A549 (cell line): ENCODE results near the gene INHBC. TPM values are rescaled to one million over a fixed set of nuclear protein-coding genes. Genes with fewer than 3 reads are reported as not detected.

Experiments used
- ATAC-seq, 2 experiments: fragments of 200-7000 bp in 1 of 2; fragments of >200 bp in 1 of 2; cut with Nextera tagmentation in 1 of 2; cut with Tn5 transposase in 1 of 2; 3 replicates each; pipeline versions ENCODE4 v1.8.0 to v1.9.1; 2018 to 2020; ENCODE audit warnings: mild to moderate bottlenecking in 1 of 2, moderate library complexity in 1 of 2
- CTCF ChIA-PET: fragments of 300-600 bp; sonication (Branson Sonifier 250); formaldehyde crosslinking; extraction: SDS; loops from one replicate; lab custom pipeline; 2021; ENCODE audit warnings: antibody characterized with exemption, inconsistent platforms; lab: Yijun Ruan, JAX
- POLR2A ChIA-PET: fragments of 350-600 bp; formaldehyde crosslinking; extraction: SDS; loops from one replicate; lab custom pipeline; 2021; ENCODE audit warnings: antibody characterized with exemption, inconsistent platforms; lab: Yijun Ruan, JAX
- DNase-seq, 2 experiments: peaks; one replicate each; pipeline versions ENCODE4 v3.0.0 to v3.0.0-alpha.2; 2011 to 2016; ENCODE audit warnings: low read depth in 1 of 2, low spot score in 1 of 2
- FAIRE-seq: peaks from 2 replicates; lab custom pipeline; 2011; peaks lifted over from hg19 to GRCh38; lab: Jason Lieb, UNC
- H3K27ac ChIP-seq, 2 experiments: fragments of >200 bp; sonication (Bioruptor Twin); formaldehyde crosslinking; 3 replicates each; pipeline ENCODE4 v1.5.1; 2016 to 2017
- H3K4me1 ChIP-seq: fragments of >200 bp; sonication (Bioruptor Twin); formaldehyde crosslinking; 3 replicates; pipeline ENCODE4 v1.6.1; 2016
- H3K4me2 ChIP-seq: fragments of >200 bp; sonication (Bioruptor Twin); formaldehyde crosslinking; 3 replicates; pipeline ENCODE4 v1.6.1; 2016
- H3K4me3 ChIP-seq: fragments of >200 bp; sonication (Bioruptor Twin); formaldehyde crosslinking; 3 replicates; pipeline ENCODE4 v1.5.1; 2016
- H3K9me3 ChIP-seq: fragments of >200 bp; sonication (Bioruptor Twin); formaldehyde crosslinking; 3 replicates; pipeline ENCODE4 v1.6.1; 2016
- BHLHE40 ChIP-seq: IDR thresholded peaks from 2 replicates; pipeline ENCODE4 v1.6.1; 2012; ENCODE audit warnings: low read depth, low read length, inconsistent platforms
- CEBPB ChIP-seq, 2 experiments: fragments of >200 bp in 1 of 2; sonication (Bioruptor Twin) in 1 of 2; formaldehyde crosslinking in 1 of 2; IDR thresholded peaks; 2 replicates each; pipeline ENCODE4 v1.6.1; 2012 to 2016
- CHD2 ChIP-seq: fragments of 150-350 bp; IDR thresholded peaks from 2 replicates; pipeline ENCODE4 v1.6.1; 2014; ENCODE audit warnings: low read length; ENCODE audit not compliant: partially characterized antibody
- CHD4 ChIP-seq: fragments of 200-600 bp; sonication (generic); IDR thresholded peaks from 2 replicates; pipeline ENCODE4 v1.6.1; 2016; ENCODE audit warnings: antibody characterized with exemption, mild to moderate bottlenecking, borderline replicate concordance
- EHMT2 ChIP-seq: fragments of 200-600 bp; sonication (generic); IDR thresholded peaks from 2 replicates; pipeline ENCODE4 v1.6.1; 2016; ENCODE audit warnings: antibody characterized with exemption, low read depth, mild to moderate bottlenecking, moderate library complexity
- ESRRA ChIP-seq: fragments of 150-350 bp; IDR thresholded peaks from 2 replicates; pipeline ENCODE4 v1.6.1; 2014; ENCODE audit warnings: mild to moderate bottlenecking, low read length, borderline replicate concordance
- FOSL2 ChIP-seq, 2 experiments: fragments of 450-650 bp in 1 of 2; fragments of >200 bp in 1 of 2; sonication (Bioruptor Twin) in 1 of 2; formaldehyde crosslinking; IDR thresholded peaks; 2 replicates each; pipeline versions ENCODE4 v1.5.0 to v1.6.1; 2016 to 2020; ENCODE audit warnings: mild to moderate bottlenecking in 1 of 2, moderate library complexity in 1 of 2
- FOXS1 ChIP-seq: fragments of 250-450 bp; sonication (Bioruptor Pico); IDR thresholded peaks from 2 replicates; pipeline ENCODE4 v1.5.0; 2020; ENCODE audit warnings: mild to moderate bottlenecking, moderate library complexity
- HDAC2 ChIP-seq: fragments of 200-600 bp; sonication (generic); IDR thresholded peaks from 2 replicates; pipeline ENCODE4 v1.6.1; 2016
- HEYL ChIP-seq: fragments of 250-450 bp; sonication (Bioruptor Pico); IDR thresholded peaks from 2 replicates; pipeline ENCODE4 v1.8.0; 2021; ENCODE audit warnings: mild to moderate bottlenecking, moderate library complexity
- HOXB13 ChIP-seq: fragments of 250-450 bp; sonication (Bioruptor Pico); IDR thresholded peaks from 2 replicates; pipeline ENCODE4 v1.5.0; 2020; ENCODE audit warnings: low read depth, mild to moderate bottlenecking, moderate library complexity
- KDM1A ChIP-seq: fragments of 200-600 bp; sonication (generic); IDR thresholded peaks from 2 replicates; pipeline ENCODE4 v1.6.1; 2016; ENCODE audit warnings: low read depth, mild to moderate bottlenecking
- MAZ ChIP-seq: fragments of 150-350 bp; IDR thresholded peaks from 2 replicates; pipeline ENCODE4 v1.6.1; 2014; ENCODE audit warnings: antibody characterized with exemption, low read depth, low read length, borderline replicate concordance
- MYC ChIP-seq: IDR thresholded peaks from 2 replicates; pipeline ENCODE4 v1.6.1; 2012; ENCODE audit warnings: mild to moderate bottlenecking, inconsistent platforms, low read length, improper control_type of control experiment, borderline replicate concordance
- PHF8 ChIP-seq: fragments of 200-600 bp; sonication (generic); IDR thresholded peaks from 2 replicates; pipeline ENCODE4 v1.6.1; 2016; ENCODE audit warnings: low read depth, mild to moderate bottlenecking, antibody characterized with exemption, moderate library complexity, borderline replicate concordance
- POLR2AphosphoS2 ChIP-seq: conservative IDR thresholded peaks from 2 replicates; pipeline ENCODE4 v1.6.1; 2012; ENCODE audit warnings: low read length, improper control_type of control experiment, inconsistent platforms
- RAD21 ChIP-seq, 2 experiments: fragments of >200 bp in 1 of 2; sonication (Bioruptor Twin) in 1 of 2; formaldehyde crosslinking in 1 of 2; IDR thresholded peaks in 1 of 2; conservative IDR thresholded peaks in 1 of 2; 2 replicates in 1 of 2; 3 replicates in 1 of 2; pipeline ENCODE4 v1.6.1; 2012 to 2018; ENCODE audit warnings: inconsistent platforms in 1 of 2
- RARB ChIP-seq: fragments of 250-450 bp; sonication (Bioruptor Pico); IDR thresholded peaks from 2 replicates; pipeline ENCODE4 v1.8.0; 2021; ENCODE audit warnings: mild to moderate bottlenecking, moderate library complexity
- RCOR1 ChIP-seq: fragments of 150-350 bp; IDR thresholded peaks from 2 replicates; pipeline ENCODE4 v1.6.1; 2014; ENCODE audit warnings: antibody characterized with exemption, low read length, low read depth
- TFCP2L1 ChIP-seq: fragments of 250-450 bp; sonication (Bioruptor Pico); IDR thresholded peaks from 2 replicates; pipeline ENCODE4 v1.5.0; 2021; ENCODE audit warnings: mild to moderate bottlenecking
- ZC3H11A ChIP-seq: fragments of 450-650 bp; IDR thresholded peaks from 2 replicates; pipeline ENCODE4 v1.6.1; 2014; ENCODE audit warnings: antibody characterized with exemption, mild to moderate bottlenecking
- ZFP36 ChIP-seq: fragments of 450-650 bp; IDR thresholded peaks from 2 replicates; pipeline ENCODE4 v1.6.1; 2014; ENCODE audit warnings: borderline replicate concordance; ENCODE audit not compliant: partially characterized antibody
- ZSCAN20 ChIP-seq: fragments of 250-450 bp; sonication (Bioruptor Pico); IDR thresholded peaks from 2 replicates; pipeline ENCODE4 v1.8.0; 2022; ENCODE audit warnings: mild to moderate bottlenecking, moderate library complexity
- WGBS: methylation state at CpG from one replicate; pipeline ENCODE4 v1.1.6; 2017; ENCODE audit errors: missing lambda C conversion rate; 5-methylcytosine and 5-hydroxymethylcytosine counted together
- polyA plus RNA-seq, 4 experiments: library from polyadenylated mRNA; depleted of rRNA in 3 of 4; stranded (reverse); fragments of >200 nt; fragmentation: RNase III in 1 of 4; extraction: RNeasy Plus Mini Kit Qiagen cat#74134 plus additional on column Dnase treatment in 1 of 4; gene quantifications; 2 replicates in 3 of 4; 3 replicates in 1 of 4; pipeline ENCODE4 v1.2.3, GENCODE V29; 2011 to 2017
- TF ChIP-seq, protein P1 (sequence below): IDR thresholded peaks from 2 replicates; pipeline ENCODE4 v1.6.1; 2012; ENCODE audit warnings: low read depth, borderline replicate concordance
- TF ChIP-seq, protein P2 (sequence below): fragments of 450-650 bp; IDR thresholded peaks from 2 replicates; pipeline ENCODE4 v1.6.1; 2014; ENCODE audit warnings: antibody characterized with exemption
- TF ChIP-seq, protein P3 (sequence below): fragments of 250-450 bp; sonication (Bioruptor Pico); IDR thresholded peaks from 2 replicates; pipeline ENCODE4 v1.5.0; 2021; ENCODE audit warnings: mild to moderate bottlenecking, moderate library complexity, borderline replicate concordance
- TF ChIP-seq, protein P4 (sequence below): fragments of >200 bp; sonication (Bioruptor Twin); formaldehyde crosslinking; IDR thresholded peaks from 3 replicates; pipeline ENCODE4 v1.6.1; 2016

Gene INHBC
- polyA plus RNA-seq, 2 of the 4 experiments (the other 2 are of a cell fraction): 0.08 TPM; not detected in 1

DNA sequence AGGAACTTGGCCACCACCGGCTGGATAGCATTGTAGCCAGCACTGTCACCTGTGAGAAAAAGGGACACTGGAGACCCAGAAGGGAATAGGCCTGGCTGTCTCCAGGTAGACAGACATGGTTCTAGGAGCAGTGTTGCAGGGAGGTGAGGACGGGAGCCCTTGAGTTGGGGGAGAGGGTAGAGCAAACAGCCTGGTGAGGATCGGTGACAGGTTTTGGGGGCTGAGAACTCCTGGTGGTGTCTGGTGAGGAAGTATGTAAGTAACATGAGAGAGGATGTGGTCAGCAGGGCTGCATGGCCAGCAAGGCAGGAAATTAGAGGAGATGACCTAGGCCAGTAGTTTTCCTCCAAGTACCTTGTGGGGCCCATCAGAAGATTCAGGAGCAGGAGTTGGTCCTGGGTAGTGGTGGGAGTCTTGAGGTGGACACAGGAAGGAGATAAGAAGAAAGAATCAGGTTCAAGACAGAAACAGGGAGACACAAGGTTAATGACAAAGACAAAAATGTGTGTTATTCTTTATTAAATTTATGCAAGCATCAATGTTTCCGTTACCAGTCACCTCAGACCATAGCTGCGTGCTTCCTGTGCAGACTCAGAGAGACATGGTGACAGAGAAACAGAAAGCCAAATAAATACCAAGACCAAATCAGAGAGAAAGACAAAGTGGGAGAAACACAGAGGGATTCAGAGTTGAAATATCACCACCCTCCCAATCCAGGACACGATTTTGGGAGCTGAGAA is 45.0 kb downstream of the INHBC start, which contains the start of gene ARHGAP9:
Gene ARHGAP9 (minus strand): TSS at position 491 of the 740 bp plus-strand sequence. CDS start 460 bp downstream, at position 31.
- ChIA-PET POLR2A (no interaction called here), CTCF (interaction anchor here (0.9 to 19.9 kb wide), 5 partner anchors 12 to 141 kb away, joined by 3 to 240 read pairs (median 5); partner anchors contain the start of gene GLI1)
- Histone ChIP-seq H3K4me3 (no peak within 1 kb of the TSS), H3K4me2 (no peak within 1 kb of the TSS), H3K27ac (no peak within 1 kb of the TSS), H3K9me3 (no peaks in the 10 kb centered on the region), H3K4me1 (peaks cover 14% of the 10 kb centered on the region; the same call in 2 of the 3 replicates)
- 77% methylated on average over 6 of the region's 6 CpGs for WGBS
- FAIRE-seq (no peak), ATAC-seq (no peak), DNase-seq (no peak)
- TF ChIP-seq, protein P1, sequence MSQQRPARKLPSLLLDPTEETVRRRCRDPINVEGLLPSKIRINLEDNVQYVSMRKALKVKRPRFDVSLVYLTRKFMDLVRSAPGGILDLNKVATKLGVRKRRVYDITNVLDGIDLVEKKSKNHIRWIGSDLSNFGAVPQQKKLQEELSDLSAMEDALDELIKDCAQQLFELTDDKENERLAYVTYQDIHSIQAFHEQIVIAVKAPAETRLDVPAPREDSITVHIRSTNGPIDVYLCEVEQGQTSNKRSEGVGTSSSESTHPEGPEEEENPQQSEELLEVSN: no peak
- TF ChIP-seq CHD4: no peak
- no peak for TF ChIP-seq RAD21 (conservative IDR thresholded peaks at IDR 0.05 in 1 of 2, IDR thresholded peaks at IDR 0.05 in 1 of 2)
- TF ChIP-seq MAZ: no peak
- TF ChIP-seq HDAC2: no peak
- no peak for TF ChIP-seq ZC3H11A
- TF ChIP-seq FOSL2 (IDR thresholded peaks at IDR 0.05): no peak
- TF ChIP-seq FOSL2 (CRISPR knock-in tag; IDR thresholded peaks at IDR 0.05): no peak
- no peak for TF ChIP-seq KDM1A
- TF ChIP-seq, protein P2, sequence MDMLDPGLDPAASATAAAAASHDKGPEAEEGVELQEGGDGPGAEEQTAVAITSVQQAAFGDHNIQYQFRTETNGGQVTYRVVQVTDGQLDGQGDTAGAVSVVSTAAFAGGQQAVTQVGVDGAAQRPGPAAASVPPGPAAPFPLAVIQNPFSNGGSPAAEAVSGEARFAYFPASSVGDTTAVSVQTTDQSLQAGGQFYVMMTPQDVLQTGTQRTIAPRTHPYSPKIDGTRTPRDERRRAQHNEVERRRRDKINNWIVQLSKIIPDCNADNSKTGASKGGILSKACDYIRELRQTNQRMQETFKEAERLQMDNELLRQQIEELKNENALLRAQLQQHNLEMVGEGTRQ: no peak
- TF ChIP-seq ZFP36: no peak
- TF ChIP-seq, protein P3, sequence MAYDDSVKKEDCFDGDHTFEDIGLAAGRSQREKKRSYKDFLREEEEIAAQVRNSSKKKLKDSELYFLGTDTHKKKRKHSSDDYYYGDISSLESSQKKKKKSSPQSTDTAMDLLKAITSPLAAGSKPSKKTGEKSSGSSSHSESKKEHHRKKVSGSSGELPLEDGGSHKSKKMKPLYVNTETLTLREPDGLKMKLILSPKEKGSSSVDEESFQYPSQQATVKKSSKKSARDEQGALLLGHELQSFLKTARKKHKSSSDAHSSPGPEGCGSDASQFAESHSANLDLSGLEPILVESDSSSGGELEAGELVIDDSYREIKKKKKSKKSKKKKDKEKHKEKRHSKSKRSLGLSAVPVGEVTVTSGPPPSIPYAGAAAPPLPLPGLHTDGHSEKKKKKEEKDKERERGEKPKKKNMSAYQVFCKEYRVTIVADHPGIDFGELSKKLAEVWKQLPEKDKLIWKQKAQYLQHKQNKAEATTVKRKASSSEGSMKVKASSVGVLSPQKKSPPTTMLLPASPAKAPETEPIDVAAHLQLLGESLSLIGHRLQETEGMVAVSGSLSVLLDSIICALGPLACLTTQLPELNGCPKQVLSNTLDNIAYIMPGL (CRISPR knock-in tag): no peak
- TF ChIP-seq BHLHE40: no peak
- no peak for TF ChIP-seq CEBPB (IDR thresholded peaks at IDR 0.05)
- TF ChIP-seq CHD2: no peak
- TF ChIP-seq HEYL (CRISPR knock-in tag): no peak
- no peak for TF ChIP-seq ESRRA
- TF ChIP-seq POLR2AphosphoS2: no peak
- TF ChIP-seq HOXB13 (CRISPR knock-in tag): no peak

DNA sequence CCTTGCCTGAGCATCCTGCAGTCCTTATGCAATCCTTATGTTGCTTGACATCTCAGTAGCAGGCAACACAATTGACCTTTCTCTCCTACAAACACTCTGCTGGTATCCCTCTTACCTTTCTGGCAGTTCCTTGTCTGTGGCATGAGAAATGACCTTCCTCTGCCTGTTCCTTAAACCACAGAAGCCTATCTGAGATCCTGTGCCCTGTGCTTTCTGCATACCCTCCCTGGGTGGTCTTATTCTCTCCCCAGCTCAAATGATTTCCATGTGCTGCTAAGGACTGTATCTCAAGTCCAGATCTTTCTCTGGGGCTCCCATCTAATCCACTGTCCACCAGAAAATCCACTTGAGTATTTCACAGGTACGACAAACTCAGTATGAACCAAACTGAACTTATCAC is 47.1 kb downstream of the INHBC start:
- FAIRE-seq: no peak
- H3K4me3 ChIP-seq: no peak overlapping the region
- POLR2A ChIA-PET: interaction anchor here (0.7 kb wide), 1 partner anchor 19 kb away, joined by 6 read pairs; no protein-coding TSS in a partner anchor
- TF ChIP-seq ZSCAN20 (CRISPR knock-in tag): no peak
- no peak for TF ChIP-seq CEBPB (IDR thresholded peaks at IDR 0.05)
- no peak for TF ChIP-seq HDAC2
- no peak for TF ChIP-seq RCOR1
- no peak for TF ChIP-seq RARB (CRISPR knock-in tag)
- TF ChIP-seq TFCP2L1 (CRISPR knock-in tag): no peak
- no peak for TF ChIP-seq FOXS1 (CRISPR knock-in tag)
- TF ChIP-seq BHLHE40: no peak
- TF ChIP-seq PHF8: no peak
- TF ChIP-seq, protein P4, sequence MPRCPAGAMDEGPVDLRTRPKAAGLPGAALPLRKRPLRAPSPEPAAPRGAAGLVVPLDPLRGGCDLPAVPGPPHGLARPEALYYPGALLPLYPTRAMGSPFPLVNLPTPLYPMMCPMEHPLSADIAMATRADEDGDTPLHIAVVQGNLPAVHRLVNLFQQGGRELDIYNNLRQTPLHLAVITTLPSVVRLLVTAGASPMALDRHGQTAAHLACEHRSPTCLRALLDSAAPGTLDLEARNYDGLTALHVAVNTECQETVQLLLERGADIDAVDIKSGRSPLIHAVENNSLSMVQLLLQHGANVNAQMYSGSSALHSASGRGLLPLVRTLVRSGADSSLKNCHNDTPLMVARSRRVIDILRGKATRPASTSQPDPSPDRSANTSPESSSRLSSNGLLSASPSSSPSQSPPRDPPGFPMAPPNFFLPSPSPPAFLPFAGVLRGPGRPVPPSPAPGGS: no peak
- TF ChIP-seq MYC: no peak
- TF ChIP-seq, protein P3 (CRISPR knock-in tag): no peak
- TF ChIP-seq EHMT2: no peak
- TF ChIP-seq, all 56 proteins: peak for 0
- H3K27ac ChIP-seq: no peak overlapping the region
- DNase-seq: no peak
- H3K4me1 ChIP-seq: peaks cover 14% of the 10 kb centered on the region; the same call in 2 of the 3 replicates
- ATAC-seq: no peak; a peak in 1 of 6 replicates
- no peak overlapping the region for H3K4me2 ChIP-seq
- WGBS: 78% methylated on average over 1 of the region's 1 CpG
- no peaks in the 10 kb centered on the region for H3K9me3 ChIP-seq
- CTCF ChIA-PET: interaction anchor here (1.0 to 19.9 kb wide), 4 partner anchors 9 to 26 kb away, joined by 4 to 240 read pairs (median 6); partner anchors contain the start of gene GLI1
